Measurements from ENCODE around the gene WDR18. TPM values are rescaled to one million over a fixed set of nuclear protein-coding genes. Genes with fewer than 3 reads are reported as not detected.

WDR18 gene
- total RNA-seq, 1 experiment from 2014 or later = 124 TPM

DNA sequence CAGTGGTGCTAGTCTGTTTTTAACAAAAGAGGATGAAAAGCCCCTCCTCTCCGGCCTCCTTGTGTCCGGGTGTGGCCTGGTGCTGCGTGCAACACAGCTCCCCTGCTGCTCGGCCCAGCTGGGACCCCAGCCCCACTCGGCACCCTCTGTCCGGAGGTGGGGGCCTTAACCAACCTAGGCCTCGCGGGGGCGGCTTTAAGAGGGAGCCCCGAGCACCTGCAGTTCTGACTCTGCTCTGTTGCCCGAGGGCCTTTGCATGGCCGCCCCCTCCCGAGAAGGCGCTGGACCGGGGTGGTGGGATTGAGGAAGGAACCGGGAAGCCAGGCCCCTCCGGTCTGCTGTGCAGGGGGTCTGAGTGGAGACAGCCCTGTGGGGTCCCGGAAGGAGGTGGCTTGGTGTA, 10.4 kb downstream of the WDR18 start:
- no peak overlapping the region for H2AFZ ChIP-seq (ENCODE audit: low read depth, low read length, poor library complexity, severe bottlenecking)
- H3K9me3 ChIP-seq (ENCODE audit: control insufficient read depth in 1 of 2, insufficient read depth in 1 of 2, low read depth in 1 of 2, low read length in 2 of 2) = no peaks in the 10 kb centered on the region
- H3K4me2 ChIP-seq (ENCODE audit: low read length) = no peak overlapping the region
- TF ChIP-seq ELF1 (IDR thresholded peaks at IDR 0.05; ENCODE audit: borderline replicate concordance, low read depth) (no peak), TCF7L2 (IDR thresholded peaks at IDR 0.05; ENCODE audit: borderline replicate concordance, extremely low read depth, insufficient read depth, insufficient read length) (no peak), EZH2phosphoT487 (IDR thresholded peaks at IDR 0.05; ENCODE audit: borderline replicate concordance) (no peak), ZNF274 (IDR thresholded peaks at IDR 0.05; ENCODE audit: low read depth, low read length) (no peak), CEBPB (IDR thresholded peaks at IDR 0.05; ENCODE audit: low read depth) (no peak), ZFX (IDR thresholded peaks at IDR 0.05) (no peak), EGR1 (IDR thresholded peaks at IDR 0.05; ENCODE audit: low read depth) (no peak), EZH2 (IDR thresholded peaks at IDR 0.05) (no peak), SP1 (IDR thresholded peaks at IDR 0.05; ENCODE audit: low read depth) (no peak), FOSL1 (IDR thresholded peaks at IDR 0.05; ENCODE audit: low read depth) (no peak), SIN3A (IDR thresholded peaks at IDR 0.05; ENCODE audit: low read depth) (no peak), CBX3 (IDR thresholded peaks at IDR 0.05; ENCODE audit: low read depth) (no peak), RAD21 (IDR thresholded peaks at IDR 0.05; ENCODE audit: low read depth) (no peak), POLR2AphosphoS5 (IDR thresholded peaks at IDR 0.05; ENCODE audit: low read depth, low read length) (no peak)
- TF ChIP-seq, protein P1, sequence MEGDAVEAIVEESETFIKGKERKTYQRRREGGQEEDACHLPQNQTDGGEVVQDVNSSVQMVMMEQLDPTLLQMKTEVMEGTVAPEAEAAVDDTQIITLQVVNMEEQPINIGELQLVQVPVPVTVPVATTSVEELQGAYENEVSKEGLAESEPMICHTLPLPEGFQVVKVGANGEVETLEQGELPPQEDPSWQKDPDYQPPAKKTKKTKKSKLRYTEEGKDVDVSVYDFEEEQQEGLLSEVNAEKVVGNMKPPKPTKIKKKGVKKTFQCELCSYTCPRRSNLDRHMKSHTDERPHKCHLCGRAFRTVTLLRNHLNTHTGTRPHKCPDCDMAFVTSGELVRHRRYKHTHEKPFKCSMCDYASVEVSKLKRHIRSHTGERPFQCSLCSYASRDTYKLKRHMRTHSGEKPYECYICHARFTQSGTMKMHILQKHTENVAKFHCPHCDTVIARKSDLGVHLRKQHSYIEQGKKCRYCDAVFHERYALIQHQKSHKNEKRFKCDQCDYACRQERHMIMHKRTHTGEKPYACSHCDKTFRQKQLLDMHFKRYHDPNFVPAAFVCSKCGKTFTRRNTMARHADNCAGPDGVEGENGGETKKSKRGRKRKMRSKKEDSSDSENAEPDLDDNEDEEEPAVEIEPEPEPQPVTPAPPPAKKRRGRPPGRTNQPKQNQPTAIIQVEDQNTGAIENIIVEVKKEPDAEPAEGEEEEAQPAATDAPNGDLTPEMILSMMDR (IDR thresholded peaks at IDR 0.05 in 2 of 3, conservative IDR thresholded peaks at IDR 0.05 in 1 of 3; ENCODE audit: borderline replicate concordance in 1 of 3, insufficient read depth in 1 of 3, low read depth in 2 of 3, low read length in 2 of 3) = no peak
- TF ChIP-seq, protein P2, sequence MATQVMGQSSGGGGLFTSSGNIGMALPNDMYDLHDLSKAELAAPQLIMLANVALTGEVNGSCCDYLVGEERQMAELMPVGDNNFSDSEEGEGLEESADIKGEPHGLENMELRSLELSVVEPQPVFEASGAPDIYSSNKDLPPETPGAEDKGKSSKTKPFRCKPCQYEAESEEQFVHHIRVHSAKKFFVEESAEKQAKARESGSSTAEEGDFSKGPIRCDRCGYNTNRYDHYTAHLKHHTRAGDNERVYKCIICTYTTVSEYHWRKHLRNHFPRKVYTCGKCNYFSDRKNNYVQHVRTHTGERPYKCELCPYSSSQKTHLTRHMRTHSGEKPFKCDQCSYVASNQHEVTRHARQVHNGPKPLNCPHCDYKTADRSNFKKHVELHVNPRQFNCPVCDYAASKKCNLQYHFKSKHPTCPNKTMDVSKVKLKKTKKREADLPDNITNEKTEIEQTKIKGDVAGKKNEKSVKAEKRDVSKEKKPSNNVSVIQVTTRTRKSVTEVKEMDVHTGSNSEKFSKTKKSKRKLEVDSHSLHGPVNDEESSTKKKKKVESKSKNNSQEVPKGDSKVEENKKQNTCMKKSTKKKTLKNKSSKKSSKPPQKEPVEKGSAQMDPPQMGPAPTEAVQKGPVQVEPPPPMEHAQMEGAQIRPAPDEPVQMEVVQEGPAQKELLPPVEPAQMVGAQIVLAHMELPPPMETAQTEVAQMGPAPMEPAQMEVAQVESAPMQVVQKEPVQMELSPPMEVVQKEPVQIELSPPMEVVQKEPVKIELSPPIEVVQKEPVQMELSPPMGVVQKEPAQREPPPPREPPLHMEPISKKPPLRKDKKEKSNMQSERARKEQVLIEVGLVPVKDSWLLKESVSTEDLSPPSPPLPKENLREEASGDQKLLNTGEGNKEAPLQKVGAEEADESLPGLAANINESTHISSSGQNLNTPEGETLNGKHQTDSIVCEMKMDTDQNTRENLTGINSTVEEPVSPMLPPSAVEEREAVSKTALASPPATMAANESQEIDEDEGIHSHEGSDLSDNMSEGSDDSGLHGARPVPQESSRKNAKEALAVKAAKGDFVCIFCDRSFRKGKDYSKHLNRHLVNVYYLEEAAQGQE (IDR thresholded peaks at IDR 0.05; ENCODE audit: low read depth) = no peak
- TF ChIP-seq, protein P3, sequence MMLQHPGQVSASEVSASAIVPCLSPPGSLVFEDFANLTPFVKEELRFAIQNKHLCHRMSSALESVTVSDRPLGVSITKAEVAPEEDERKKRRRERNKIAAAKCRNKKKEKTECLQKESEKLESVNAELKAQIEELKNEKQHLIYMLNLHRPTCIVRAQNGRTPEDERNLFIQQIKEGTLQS (IDR thresholded peaks at IDR 0.05) = no peak
- TF ChIP-seq, protein P4, sequence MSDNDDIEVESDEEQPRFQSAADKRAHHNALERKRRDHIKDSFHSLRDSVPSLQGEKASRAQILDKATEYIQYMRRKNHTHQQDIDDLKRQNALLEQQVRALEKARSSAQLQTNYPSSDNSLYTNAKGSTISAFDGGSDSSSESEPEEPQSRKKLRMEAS (IDR thresholded peaks at IDR 0.05) = no peak
- DNase-seq (ENCODE audit: low read depth, low spot score) (no peak), ATAC-seq (no peak)
- H3K9ac ChIP-seq (ENCODE audit: low read length) = no peak overlapping the region
- RAD21 ChIA-PET (ENCODE audit: low non-redundant PET in 1 of 2, low total read pairs in 2 of 2, uncharacterized antibody in 2 of 2, unreplicated experiment in 2 of 2) = no interaction called here
- CTCF ChIA-PET = no interaction called here
- intact Hi-C loops (cut with micrococcal nuclease) = no loop called here
- no peak overlapping the region for H3K27ac ChIP-seq (ENCODE audit: low read depth, low read length)
- H3K4me3 ChIP-seq (replicated peaks in 1 of 2; ENCODE audit: low read depth in 1 of 2, low read length in 2 of 2) = no peak overlapping the region
- H4K20me1 ChIP-seq (ENCODE audit: insufficient read depth) = peaks cover 6% of the 10 kb centered on the region; the same call in 1 of the 2 replicates
- BruUV-seq (replicated peaks) = no TSS peak
- POLR2A ChIA-PET = no interaction called here
- H3K9me2 ChIP-seq (ENCODE audit: insufficient read depth) = no peaks in the 10 kb centered on the region
- no peaks in the 10 kb centered on the region; the same call in 1 of the 2 replicates for H3K79me2 ChIP-seq (ENCODE audit: insufficient read depth, low read length)
- no peaks in the 10 kb centered on the region for H3K27me3 ChIP-seq (ENCODE audit: insufficient read depth, low read length)
- peaks cover 5 to 40% of the 10 kb centered on the region in 2 experiments; a peak in 3 of 4 replicates for H3K36me3 ChIP-seq (ENCODE audit: control insufficient read depth in 1 of 2, insufficient read depth in 2 of 2, low read length in 2 of 2)
- H3K4me1 ChIP-seq (ENCODE audit: control insufficient read depth in 1 of 2, insufficient read depth in 2 of 2, low read length in 2 of 2) = peaks cover 7 to 29% of the 10 kb centered on the region in 2 experiments

All from HCT116 (cell line).